Kidney epithelial cell (primary cell): Measurements from ENCODE around the gene ERC2. TPM values are rescaled to one million over a fixed set of nuclear protein-coding genes. Genes with fewer than 3 reads are reported as not detected.

Experiments
- DNase-seq: peaks from one replicate; pipeline ENCODE4 v3.0.0-alpha.2; 2010; ENCODE audit warnings: low read depth
- H3K27me3 ChIP-seq: 2 replicates; pipeline ENCODE4 v1.6.0; 2011; ENCODE audit warnings: low read length; ENCODE audit not compliant: control insufficient read depth, insufficient read depth
- H3K36me3 ChIP-seq: 2 replicates; pipeline ENCODE4 v1.5.1; 2011; ENCODE audit warnings: low read length; ENCODE audit not compliant: control insufficient read depth, insufficient read depth
- H3K4me3 ChIP-seq: 2 replicates; pipeline ENCODE4 v1.5.1; 2011; ENCODE audit warnings: low read depth, mild to moderate bottlenecking, control low read depth, low read length
- CTCF ChIP-seq: IDR thresholded peaks from 2 replicates; pipeline ENCODE4 v1.5.1; 2011; ENCODE audit warnings: mild to moderate bottlenecking, moderate library complexity, low read length, control low read depth, inconsistent platforms; ENCODE audit not compliant: insufficient read depth, poor library complexity, severe bottlenecking
- total RNA-seq: library from RNA; depleted of rRNA; stranded (reverse); fragments of >200 nt; gene quantifications from 2 replicates; pipeline ENCODE4 v1.2.3, GENCODE V29; 2015

The ERC2 gene
- total RNA-seq, 1 donor from 2014 or later, result 17.0 TPM

GRCh38 chr3:56423661-56424099 lies 44.6 kb downstream of the ERC2 start:
- Histone ChIP-seq H3K27me3 (no peaks in the 10 kb centered on the region), H3K4me3 (no peak overlapping the region), H3K36me3 (no peaks in the 10 kb centered on the region)
- TF ChIP-seq CTCF, result no peak
- no peak for DNase-seq

GRCh38 chr3:56422316-56422715 lies 46.0 kb downstream of the ERC2 start:
- H3K27me3 ChIP-seq, result no peaks in the 10 kb centered on the region
- no peaks in the 10 kb centered on the region for H3K36me3 ChIP-seq
- no peak overlapping the region for H3K4me3 ChIP-seq
- TF ChIP-seq CTCF, result no peak
- no peak for DNase-seq

GRCh38 chr3:56421205-56421604 lies 47.1 kb downstream of the ERC2 start:
- Histone ChIP-seq H3K27me3 (no peaks in the 10 kb centered on the region), H3K36me3 (no peaks in the 10 kb centered on the region), H3K4me3 (no peak overlapping the region)
- TF ChIP-seq CTCF, result no peak
- peak; percentile 10 for DNase-seq

- DNase-seq, result no peak
- no peak for TF ChIP-seq CTCF
- Histone ChIP-seq H3K36me3 (no peaks in the 10 kb centered on the region), H3K4me3 (no peak overlapping the region), H3K27me3 (no peaks in the 10 kb centered on the region)
Observed at GRCh38 chr3:56415652-56416051, 52.6 kb downstream of the ERC2 start.

GRCh38 chr3:56413911-56414310 lies 54.4 kb downstream of the ERC2 start:
- no peaks in the 10 kb centered on the region for H3K36me3 ChIP-seq
- peak; percentile 4 for DNase-seq
- no peak for TF ChIP-seq CTCF
- H3K27me3 ChIP-seq, result no peaks in the 10 kb centered on the region
- H3K4me3 ChIP-seq, result no peak overlapping the region

GRCh38 chr3:56411166-56411565 lies 57.1 kb downstream of the ERC2 start:
- Histone ChIP-seq H3K27me3 (no peaks in the 10 kb centered on the region), H3K36me3 (no peaks in the 10 kb centered on the region), H3K4me3 (no peak overlapping the region)
- DNase-seq, result no peak
- TF ChIP-seq CTCF, result no peak
